ENCODE measurements around the gene CYP4X1. TPM values are rescaled to one million over a fixed set of nuclear protein-coding genes. Genes with fewer than 3 reads are reported as not detected.

The CYP4X1 gene
- total RNA-seq, 2 donors from 2014 or later, result not detected

Other genes starting within 250 kb of the CYP4X1 start
- not detected for gene CYP4B1, start 224.6 kb upstream of the CYP4X1 start, total RNA-seq
- gene CYP4A11, start 82.2 kb upstream of the CYP4X1 start, total RNA-seq, result not detected
- gene CYP4Z1, start 43.6 kb downstream of the CYP4X1 start, total RNA-seq, result not detected
- not detected for gene CYP4A22, start 113.8 kb downstream of the CYP4X1 start, total RNA-seq
- gene PDZK1IP1, start 166.4 kb downstream of the CYP4X1 start, total RNA-seq, result not detected
- under 1 TPM; 0.17 to 0.30 TPM for gene TAL1, start 208.6 kb downstream of the CYP4X1 start, total RNA-seq